ENCODE results near the gene TMEM183A.
"Not testable (repeated sequence)": the region's sequence is repeated elsewhere in the genome, so short reads cannot be mapped to it uniquely, and the experiment has no call there.

Gene TMEM183A

GRCh38 chr1:203006948-203007871, at the start of gene TMEM183A:
TSS of gene TMEM183A (plus strand) at chr1:203007374. CDS start at chr1:203007466, 92 bp downstream.
- peak; percentile 99 for DNase-seq

GRCh38 chr1:202957733-202958543, 49.2 kb upstream of the TMEM183A start, which contains the start of gene ADIPOR1:
TSS of gene ADIPOR1 (minus strand) at chr1:202958312. CDS start at chr1:202951070, 7,242 bp downstream.
- DNase-seq, result peak; percentile 92

- DNase-seq, result no peak
Measured at GRCh38 chr1:202958544-202959275, 48.5 kb upstream of the TMEM183A start.

GRCh38 chr1:202959276-202959620, 47.9 kb upstream of the TMEM183A start:
- DNase-seq, result no peak

- no peak for DNase-seq
Measured at GRCh38 chr1:202961220-202961880, 45.8 kb upstream of the TMEM183A start.

GRCh38 chr1:202964791-202965410, 42.3 kb upstream of the TMEM183A start:
- DNase-seq, result no peak

GRCh38 chr1:202965422-202965821, 41.8 kb upstream of the TMEM183A start:
- DNase-seq, result no peak

- no peak for DNase-seq
Measured at GRCh38 chr1:202966006-202966898, 40.9 kb upstream of the TMEM183A start.

- DNase-seq, result peak; percentile 35
Measured at GRCh38 chr1:202967684-202968281, 39.4 kb upstream of the TMEM183A start.

GRCh38 chr1:202968351-202968750, 38.8 kb upstream of the TMEM183A start:
- no peak for DNase-seq

GRCh38 chr1:202968895-202969295, 38.3 kb upstream of the TMEM183A start:
- peak; percentile 50 for DNase-seq

GRCh38 chr1:202972046-202972445, 35.1 kb upstream of the TMEM183A start:
- DNase-seq, result no peak

GRCh38 chr1:202974856-202975255, 32.3 kb upstream of the TMEM183A start:
- no peak for DNase-seq

GRCh38 chr1:202976633-202977032, 30.5 kb upstream of the TMEM183A start:
- DNase-seq, result no peak

GRCh38 chr1:202979459-202979858, 27.7 kb upstream of the TMEM183A start:
- no peak for DNase-seq

GRCh38 chr1:202981939-202982338, 25.2 kb upstream of the TMEM183A start:
- no peak for DNase-seq

- DNase-seq, result no peak
Measured at GRCh38 chr1:202982715-202983430, 24.3 kb upstream of the TMEM183A start.

- DNase-seq, result not testable (repeated sequence)
Measured at GRCh38 chr1:202986120-202986519, 21.1 kb upstream of the TMEM183A start.

- no peak for DNase-seq
Measured at GRCh38 chr1:202987255-202987654, 19.9 kb upstream of the TMEM183A start.
